ENCODE measurements around the gene C20orf96.
"Not testable (repeated sequence)": the region's sequence is repeated elsewhere in the genome, so short reads cannot be mapped to it uniquely, and the experiment has no call there.

C20orf96 gene

GRCh38 chr20:290084-290831 is at the start of gene C20orf96:
Gene C20orf96 (minus strand): TSS chr20:290750. CDS start chr20:290610, 140 bp downstream.
- peak; percentile 64; the same call in 1 of the 2 replicates for TF ChIP-seq MYC (IDR thresholded peaks at IDR 0.05; ENCODE audit: low read depth, low read length)
- TF ChIP-seq POLR2A (IDR thresholded peaks at IDR 0.05; ENCODE audit: extremely low read depth, insufficient read length): peak; percentile 56
- peak; percentile 32 for TF ChIP-seq CTCF (IDR thresholded peaks at IDR 0.05; ENCODE audit: low read depth, low read length)
- peak; percentile 46 for TF ChIP-seq MAX (IDR thresholded peaks at IDR 0.05; ENCODE audit: low read depth, low read length)
- DNase-seq (ENCODE audit: low read depth): peak; percentile 97
- peak within 1 kb of the TSS; percentile 93 for H3K4me3 ChIP-seq (ENCODE audit: low read depth, low read length)

- not testable (repeated sequence) for DNase-seq (ENCODE audit: low read depth); H3K4me3 ChIP-seq (ENCODE audit: low read depth, low read length)
Observed at GRCh38 chr20:336040-336439, 45.5 kb upstream of the C20orf96 start.

- no peak overlapping the region for H3K4me3 ChIP-seq (ENCODE audit: low read depth, low read length)
- DNase-seq (ENCODE audit: low read depth): no peak
- TF ChIP-seq MAX (IDR thresholded peaks at IDR 0.05; ENCODE audit: low read depth, low read length) (no peak), CTCF (IDR thresholded peaks at IDR 0.05; ENCODE audit: low read depth, low read length) (no peak), MYC (IDR thresholded peaks at IDR 0.05; ENCODE audit: low read depth, low read length) (no peak), POLR2A (IDR thresholded peaks at IDR 0.05; ENCODE audit: extremely low read depth, insufficient read length) (no peak)
Observed at GRCh38 chr20:334578-334977, 44.0 kb upstream of the C20orf96 start.

GRCh38 chr20:330233-331149 is 39.9 kb upstream of the C20orf96 start:
- no peak overlapping the region for H3K4me3 ChIP-seq (ENCODE audit: low read depth, low read length)
- DNase-seq (ENCODE audit: low read depth): peak; percentile 92
- TF ChIP-seq POLR2A (IDR thresholded peaks at IDR 0.05; ENCODE audit: extremely low read depth, insufficient read length) (no peak), MYC (IDR thresholded peaks at IDR 0.05; ENCODE audit: low read depth, low read length) (peak; percentile 71), CTCF (IDR thresholded peaks at IDR 0.05; ENCODE audit: low read depth, low read length) (peak; percentile 92), MAX (IDR thresholded peaks at IDR 0.05; ENCODE audit: low read depth, low read length) (peak; percentile 53)

- no peak for TF ChIP-seq CTCF (IDR thresholded peaks at IDR 0.05; ENCODE audit: low read depth, low read length)
- no peak for TF ChIP-seq MAX (IDR thresholded peaks at IDR 0.05; ENCODE audit: low read depth, low read length)
- no peak for TF ChIP-seq MYC (IDR thresholded peaks at IDR 0.05; ENCODE audit: low read depth, low read length)
- TF ChIP-seq POLR2A (IDR thresholded peaks at IDR 0.05; ENCODE audit: extremely low read depth, insufficient read length): no peak
- no peak overlapping the region for H3K4me3 ChIP-seq (ENCODE audit: low read depth, low read length)
- DNase-seq (ENCODE audit: low read depth): no peak
Observed at GRCh38 chr20:329851-330232, 39.3 kb upstream of the C20orf96 start.
